ENCODE data around the gene ZNF646.
"Not testable (repeated sequence)": the region's sequence is repeated elsewhere in the genome, so short reads cannot be mapped to it uniquely, and the experiment has no call there.

Gene ZNF646

DNA sequence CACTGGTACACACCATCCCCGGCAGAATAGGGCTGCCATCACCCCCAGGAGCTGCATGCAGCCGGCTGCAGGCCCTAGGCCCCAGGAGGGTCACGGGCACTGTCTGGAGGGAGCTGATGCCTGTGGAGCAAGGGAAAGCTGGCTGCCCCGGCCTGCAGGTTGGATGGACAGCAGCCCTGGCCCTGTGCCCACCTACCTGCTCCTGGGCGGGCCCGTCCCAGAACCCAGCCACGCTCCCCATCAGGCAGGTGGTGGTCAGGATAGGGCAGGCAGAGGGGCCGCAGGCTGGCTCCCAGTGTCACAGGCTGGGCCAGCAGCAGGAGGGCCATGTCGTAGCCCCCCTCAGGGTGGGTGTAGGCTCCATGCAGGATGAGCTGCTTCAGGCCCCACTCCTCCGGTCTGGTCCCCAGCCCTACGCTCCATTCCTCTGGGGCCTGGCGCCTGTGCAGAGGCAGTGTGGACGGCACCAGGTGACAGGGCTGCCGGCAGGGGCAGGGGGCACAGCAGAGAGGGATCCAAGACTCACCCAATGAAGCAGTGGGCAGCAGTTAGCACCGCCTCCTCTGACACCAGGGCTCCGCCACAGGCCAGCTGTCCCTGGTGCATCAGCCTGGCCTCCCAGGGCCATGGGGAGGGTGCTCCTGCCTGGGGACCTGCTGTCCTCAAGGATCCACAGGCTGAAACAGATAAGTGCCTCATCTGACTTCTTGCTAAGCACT is 10.5 kb downstream of the ZNF646 start:
- no peak for DNase-seq (ENCODE audit: low read depth in 2 of 2)

DNA sequence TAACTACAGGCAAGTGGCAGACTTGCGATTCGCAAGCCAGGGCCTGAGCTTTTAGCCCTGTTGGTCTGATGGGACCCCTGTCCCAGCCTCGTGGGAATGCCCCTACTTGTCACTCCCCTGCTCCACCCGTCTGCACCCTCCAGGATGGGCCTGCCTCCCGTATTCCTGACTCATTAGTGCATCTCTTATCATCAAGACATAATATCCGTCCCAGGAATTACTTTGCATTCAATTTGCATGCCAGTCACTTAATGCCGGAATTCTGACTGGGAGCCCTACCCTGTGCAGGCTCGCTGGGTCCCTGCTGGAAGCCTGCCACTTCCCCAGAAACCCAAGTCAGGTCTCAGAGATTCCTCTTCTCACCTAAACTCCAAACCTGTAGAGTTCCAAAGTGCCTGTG is 11.2 kb downstream of the ZNF646 start:
- DNase-seq (ENCODE audit: low read depth in 2 of 2), result no peak

DNA sequence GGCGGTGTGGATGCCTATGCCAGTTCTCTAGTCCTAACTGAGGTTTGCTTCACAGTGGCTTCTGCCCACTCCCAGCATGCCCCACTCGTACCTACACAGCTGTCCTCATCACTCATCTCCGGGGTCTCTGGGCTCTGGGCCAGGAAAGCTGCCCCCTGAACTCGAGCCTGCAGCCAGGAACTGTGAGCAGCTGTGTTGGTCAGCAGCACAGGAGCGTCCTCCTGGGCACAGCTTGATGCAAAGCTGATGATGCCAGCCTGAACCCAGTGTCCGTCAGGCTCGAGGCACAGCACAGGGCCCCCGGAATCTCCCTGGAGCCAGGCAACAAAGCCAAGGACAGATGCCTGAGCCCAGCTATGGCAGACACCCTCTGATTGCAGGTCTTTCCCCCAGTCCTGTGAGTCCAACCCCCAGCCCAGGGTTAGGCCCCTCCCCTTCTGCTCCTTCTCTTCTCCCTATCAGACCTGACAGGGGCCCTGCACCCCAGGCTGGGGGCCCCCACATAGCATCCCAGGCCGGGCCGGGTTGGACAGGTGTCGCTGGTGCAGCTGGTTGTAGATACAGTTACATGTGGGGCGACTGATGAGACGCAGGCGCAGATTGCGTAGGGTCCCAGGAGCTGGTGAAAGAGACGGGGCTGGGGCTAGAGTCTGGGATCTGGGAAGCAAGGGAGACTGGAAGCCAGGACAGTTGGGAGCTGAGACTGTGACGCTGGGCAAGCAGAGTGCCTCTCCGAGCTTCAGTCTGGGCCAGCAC is 11.8 kb downstream of the ZNF646 start:
- no peak for DNase-seq (ENCODE audit: low read depth in 2 of 2)

DNA sequence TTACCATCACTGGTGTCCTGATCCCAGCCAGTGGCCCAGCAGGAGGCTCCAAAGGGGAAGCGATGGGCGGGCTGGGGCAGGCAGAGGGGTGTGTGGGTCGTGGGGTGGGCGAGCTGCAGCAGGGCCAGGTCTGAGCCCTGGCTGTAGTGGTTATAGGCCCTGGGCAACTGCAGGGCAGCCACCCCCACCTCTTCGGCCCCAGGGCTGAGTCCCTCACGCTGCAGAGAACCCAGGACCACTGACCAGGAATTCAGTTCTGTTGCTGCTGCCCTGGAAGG is 12.3 kb downstream of the ZNF646 start:
- no peak for DNase-seq (ENCODE audit: low read depth in 2 of 2)

DNA sequence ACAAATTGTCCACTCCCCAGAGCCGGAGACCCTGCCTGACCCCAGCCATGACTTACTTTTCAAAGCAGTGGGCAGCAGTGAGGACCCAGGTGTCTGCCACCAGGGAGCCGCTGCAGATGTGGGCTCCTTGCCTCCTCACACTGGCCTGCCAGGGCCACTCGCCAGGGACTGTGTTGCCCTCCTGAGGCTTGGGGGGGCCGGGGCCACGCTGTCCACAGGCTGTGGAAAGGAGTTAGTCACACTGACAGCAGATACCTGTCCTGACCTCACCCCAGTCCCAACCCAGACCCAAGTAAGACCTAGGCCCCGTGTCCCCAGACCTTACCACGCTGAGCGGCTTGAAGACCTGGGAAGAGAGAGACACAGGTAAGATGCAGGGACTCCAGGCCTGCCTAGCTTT is 13.3 kb downstream of the ZNF646 start:
- no peak for DNase-seq (ENCODE audit: low read depth in 2 of 2)

DNA sequence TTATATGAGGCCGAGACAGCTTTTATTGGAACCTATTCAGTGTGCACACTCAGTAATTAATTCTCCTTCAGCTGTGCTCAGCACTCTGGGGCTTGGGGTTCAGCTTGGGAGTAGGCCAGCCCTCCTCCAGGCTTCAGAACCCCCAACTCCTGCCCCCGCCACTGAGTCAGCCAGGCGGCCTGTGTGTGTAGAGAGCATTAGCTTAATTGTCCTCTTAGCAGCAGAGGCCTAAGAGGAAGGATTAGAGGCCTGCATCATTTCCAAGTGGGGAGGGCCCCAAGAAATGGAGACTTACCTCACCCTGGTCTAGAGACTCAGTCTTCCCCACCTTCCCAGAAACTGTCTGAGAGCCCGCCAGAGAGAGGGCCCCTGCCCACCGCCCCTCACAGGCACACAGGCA is 13.7 kb downstream of the ZNF646 start:
- no peak for DNase-seq (ENCODE audit: low read depth in 2 of 2)

DNA sequence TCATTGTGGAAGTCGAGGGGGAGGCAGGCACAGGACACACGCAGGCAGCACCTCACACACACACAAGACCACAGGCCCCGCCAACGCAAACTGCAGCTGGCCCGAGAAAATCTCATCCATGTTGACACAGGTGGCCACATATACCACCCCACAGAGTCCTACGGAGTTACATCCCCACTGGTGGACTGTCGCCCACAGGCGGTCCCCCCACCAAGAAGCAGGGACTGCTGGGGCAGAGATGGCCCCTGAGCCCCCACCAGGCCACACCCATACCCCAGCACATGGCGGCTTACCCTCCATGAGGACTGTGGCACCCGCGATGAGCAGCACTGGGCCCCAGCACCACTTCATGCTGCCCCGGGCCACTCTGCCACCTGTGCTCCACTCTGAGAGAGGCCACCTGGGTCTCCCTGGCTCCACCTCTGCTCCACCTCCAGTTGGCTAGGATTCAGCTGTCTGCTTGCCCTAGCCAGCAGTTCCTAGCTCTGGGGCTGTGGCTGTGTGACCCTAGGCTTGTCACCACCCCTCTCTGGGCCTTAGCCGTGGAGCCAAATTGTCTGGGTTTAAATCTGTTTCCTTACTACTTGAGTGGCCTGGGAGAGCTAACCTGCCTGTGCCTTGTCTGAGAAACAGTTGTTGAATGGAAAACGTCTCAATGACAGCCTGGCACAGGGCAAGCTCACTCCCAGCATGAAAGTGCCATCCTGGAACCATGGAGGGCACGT is 14.4 kb downstream of the ZNF646 start, which contains the start of gene PRSS53:
Gene PRSS53, minus strand, starts transcription at position 485 of the 725 bp plus-strand sequence. Its CDS starts 134 bp downstream, at position 351.
- no peak for DNase-seq (ENCODE audit: low read depth in 2 of 2)

DNA sequence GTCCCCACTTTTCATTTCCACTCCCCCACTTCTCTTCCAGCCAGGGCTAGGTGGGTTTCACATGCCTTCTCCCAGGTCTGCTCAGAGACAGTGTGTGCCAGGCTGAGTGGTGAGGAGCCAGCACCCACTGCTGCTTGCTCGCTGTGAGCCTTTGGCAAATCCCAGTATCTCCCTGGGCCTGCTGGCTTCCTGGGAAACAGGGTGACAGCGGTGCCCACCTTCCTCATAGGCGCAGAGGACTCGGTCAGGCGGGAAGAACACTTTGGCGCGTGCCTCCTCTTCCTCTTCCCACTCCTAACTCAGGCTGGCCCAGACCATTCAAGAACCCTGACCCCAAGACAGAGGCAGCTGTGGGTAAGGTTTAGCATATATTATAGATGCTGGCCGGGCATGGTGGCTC is 15.0 kb downstream of the ZNF646 start:
- no peak for DNase-seq (ENCODE audit: low read depth in 2 of 2)

DNA sequence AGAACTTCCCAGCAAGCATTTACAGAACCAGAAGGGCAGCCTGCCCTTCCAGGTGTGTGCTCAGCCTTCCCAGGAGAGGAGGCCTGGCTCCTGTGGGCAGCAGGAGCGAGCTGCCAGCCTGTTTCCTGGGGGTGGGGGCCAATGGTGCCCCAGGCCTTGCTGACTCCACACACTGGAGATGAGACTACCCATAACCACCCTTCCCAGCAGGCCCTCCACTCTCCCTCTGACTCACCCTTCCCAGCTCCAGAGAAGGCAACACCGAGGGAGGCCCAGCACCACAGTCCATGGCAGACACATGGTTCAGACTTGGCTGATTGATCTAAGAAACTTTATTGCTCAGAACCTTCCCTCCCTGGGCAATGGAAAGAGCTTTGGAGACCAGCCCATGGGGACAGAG is 16.3 kb downstream of the ZNF646 start:
- no peak for DNase-seq (ENCODE audit: low read depth in 2 of 2)

DNA sequence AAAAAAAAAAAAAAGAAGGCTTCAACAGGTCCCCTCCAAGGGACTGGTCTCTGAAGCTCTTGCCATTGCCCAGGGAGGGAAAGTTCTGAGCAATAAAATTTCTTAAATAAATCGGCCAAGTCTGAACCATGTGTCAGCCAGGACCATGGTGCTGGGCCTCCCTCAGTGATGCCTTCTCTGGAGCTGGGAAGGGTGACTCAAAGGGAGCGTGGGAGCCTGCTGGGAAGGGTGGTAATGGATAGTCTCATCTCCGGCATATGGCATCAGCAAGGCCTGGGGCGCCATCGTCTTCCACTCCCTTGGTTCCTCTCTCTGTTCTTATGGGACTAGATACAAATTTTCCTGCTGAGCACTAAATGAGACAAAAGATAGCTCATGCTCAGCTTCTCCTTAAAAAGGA is 18.1 kb downstream of the ZNF646 start:
- no peak for DNase-seq (ENCODE audit: low read depth in 2 of 2)

DNA sequence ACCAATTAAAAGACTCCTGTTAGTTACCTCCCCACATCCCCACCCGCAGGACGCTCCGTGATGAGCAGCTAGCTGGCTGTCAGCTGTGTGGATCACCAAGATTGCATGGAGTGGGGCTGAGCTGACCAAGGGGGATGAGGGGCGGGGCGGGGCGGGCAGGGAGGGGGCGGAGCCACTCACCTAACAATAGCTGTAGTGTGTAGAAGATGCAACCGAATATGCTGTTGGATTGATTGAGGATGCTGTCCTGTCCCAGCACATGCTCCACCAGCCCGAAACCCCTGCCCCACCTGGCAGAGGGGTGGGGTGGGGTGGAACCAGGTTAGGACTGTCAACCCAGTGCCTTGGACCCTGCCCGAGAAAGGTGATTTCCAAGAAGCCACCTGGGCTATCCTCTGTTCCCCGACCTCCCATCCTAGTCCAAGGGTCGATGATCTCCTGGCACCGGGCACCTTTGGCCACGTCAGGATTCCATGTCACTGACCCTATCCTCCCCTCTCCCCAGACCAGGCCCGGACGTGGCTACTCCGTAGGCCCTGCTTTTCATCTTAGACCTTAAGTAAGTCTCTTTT is 19.0 kb downstream of the ZNF646 start:
- no peak for DNase-seq (ENCODE audit: low read depth in 2 of 2)

DNA sequence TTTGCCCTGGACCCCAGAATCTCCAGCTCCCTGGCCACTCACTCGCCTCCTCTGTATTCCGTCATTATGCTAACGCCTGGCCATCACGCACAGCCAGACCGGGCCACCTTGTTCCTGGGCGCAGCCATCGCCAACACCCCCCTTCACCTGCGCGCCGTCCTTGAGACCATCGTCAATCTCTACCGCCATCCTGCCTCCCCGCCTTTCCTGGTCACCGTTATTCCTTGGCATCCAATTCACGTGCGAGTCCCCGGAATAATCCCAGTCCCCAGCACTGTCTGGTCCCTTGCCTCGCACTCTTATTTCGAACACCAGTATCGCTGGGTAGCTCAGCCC is 19.8 kb downstream of the ZNF646 start:
- no peak for DNase-seq (ENCODE audit: low read depth in 2 of 2)

DNA sequence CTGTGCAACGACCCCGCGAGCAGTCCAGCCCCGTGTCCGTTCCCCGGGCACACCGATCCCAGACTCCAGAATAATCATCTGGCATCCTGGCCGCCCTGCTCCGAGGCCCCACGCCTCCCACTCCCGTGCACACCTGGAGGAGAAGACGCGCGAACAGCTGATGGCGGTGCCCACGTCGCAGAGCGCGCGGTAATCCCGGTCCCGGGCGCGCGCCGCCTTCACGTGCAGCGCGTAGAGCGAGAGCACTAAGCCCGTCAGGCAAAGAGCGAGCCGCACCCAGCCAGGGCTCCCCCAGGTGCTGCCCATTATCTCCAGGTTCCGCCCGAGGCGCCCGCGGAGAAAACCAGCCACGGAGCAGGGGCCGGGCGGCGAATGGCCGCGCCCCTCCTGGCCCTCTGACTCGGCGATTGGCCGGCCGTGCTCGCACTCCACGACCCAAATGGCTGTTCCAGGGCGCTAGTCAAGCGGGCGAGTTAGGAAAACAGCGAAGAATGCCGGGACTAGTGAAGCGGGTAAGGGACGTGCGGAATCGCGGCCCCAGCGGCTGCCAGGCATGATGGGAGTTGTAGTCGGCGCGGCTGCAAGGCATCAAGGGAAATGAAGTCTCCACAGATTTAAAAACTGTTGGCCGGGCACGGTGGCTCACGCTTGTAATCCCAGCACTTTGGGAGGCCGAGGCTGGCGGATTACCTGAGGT is 20.4 kb downstream of the ZNF646 start, which contains the start of gene VKORC1:
Gene VKORC1, minus strand, starts transcription at position 374 of the 697 bp plus-strand sequence. Its CDS starts 68 bp downstream, at position 306.
- peak; percentile 86 to 91 for DNase-seq (ENCODE audit: low read depth in 2 of 2)

DNA sequence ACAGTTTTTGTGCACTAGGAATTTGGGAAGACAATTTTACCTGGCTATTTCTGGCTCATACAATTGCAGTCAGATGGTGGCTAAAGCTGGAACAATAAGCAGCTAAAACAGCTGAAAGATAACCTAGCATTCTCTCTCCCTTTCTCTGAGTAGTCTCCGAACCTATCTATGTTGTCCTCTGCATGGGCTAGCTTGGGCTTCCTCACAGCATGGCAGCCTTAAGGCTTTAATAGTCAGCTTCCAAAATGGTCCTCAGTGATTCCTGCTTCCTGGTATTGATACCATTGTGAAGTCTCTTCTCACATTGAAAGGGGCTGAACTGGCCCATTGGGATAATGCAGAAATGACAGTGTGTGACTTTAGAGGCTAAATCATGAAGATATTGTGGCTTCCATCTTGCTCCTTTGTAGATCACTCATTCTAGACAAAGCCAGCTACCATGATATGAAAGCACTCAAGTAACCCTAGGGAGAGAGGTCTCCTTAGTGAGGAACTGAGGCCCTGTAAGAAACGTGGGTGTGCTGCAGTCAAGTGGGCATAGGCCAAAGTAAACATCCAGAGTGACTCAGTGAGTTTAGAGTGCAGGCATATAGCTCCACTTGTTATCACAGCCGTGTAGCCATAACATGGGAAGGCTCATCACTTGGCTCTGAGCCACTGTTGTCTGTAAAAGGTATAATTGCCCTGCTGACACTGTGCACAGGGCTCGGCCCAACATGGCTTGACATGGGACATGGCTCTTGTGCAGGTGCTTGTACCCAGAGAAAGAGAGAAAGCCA is 25.8 kb downstream of the ZNF646 start:
- no peak for DNase-seq (ENCODE audit: low read depth in 2 of 2)

DNA sequence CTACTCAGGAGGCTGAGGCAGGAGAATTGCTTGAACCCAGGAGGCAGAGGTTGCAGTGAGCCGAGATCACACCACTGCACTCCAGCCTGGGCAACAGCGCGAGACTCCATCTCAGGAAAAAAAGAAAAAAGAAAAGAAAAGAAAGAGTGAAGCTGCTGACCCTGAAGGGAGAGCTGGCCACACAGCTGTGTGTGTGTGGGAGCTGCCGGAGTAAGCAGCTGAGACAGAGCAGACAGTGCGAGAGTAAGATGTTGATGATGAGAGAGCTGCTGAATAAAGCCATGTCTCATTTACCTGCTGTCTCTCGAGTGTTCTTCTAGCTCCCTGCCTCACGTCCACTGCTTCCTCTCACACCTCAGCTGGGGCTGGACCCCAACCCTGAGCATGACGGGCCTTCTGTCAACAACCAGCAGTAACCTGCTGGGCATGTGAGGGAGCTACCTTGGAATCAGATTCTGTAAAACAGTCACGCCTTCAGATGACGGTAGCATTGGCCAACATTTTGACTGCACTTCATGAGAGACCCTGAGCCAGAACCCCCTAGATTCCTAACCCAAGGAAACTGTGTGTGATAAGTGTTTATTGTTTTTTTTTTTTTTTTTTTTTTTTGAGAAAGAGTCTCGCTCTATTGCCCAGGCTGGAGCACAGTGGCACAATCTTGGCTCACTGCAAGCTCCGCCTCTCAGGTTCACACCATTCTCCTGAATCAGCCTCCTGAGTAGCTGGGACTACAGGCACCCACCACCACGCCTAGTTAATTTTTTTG is 26.8 kb downstream of the ZNF646 start:
- DNase-seq (ENCODE audit: low read depth in 2 of 2), result not testable (repeated sequence)

DNA sequence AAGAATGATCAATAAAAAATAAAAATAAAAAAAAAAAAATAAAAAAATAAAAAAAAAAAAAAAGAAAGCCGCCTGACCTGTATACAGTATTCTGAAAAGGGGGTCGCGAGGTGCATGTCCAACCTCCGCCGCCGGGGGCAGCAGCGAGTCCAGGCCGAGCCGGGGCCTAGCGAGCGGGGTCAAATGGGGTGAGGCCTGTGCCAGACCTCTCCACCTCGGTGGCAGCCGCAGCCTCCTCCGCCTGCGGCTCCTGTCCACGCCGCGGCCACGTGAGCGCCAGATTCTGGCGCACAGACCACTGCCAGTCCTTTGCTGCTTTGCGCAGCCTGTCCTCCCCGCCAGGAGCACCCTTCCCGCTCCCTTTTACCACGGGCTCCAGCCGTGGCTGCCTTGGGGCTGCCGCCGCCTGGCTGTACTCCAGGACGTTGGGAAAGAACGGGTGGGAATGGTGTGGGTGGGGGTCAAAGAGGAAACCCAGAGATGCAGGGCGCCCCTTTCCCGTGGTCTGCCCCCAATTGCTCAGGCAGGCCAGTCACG is 31.5 kb downstream of the ZNF646 start:
- peak; percentile 67 to 81 for DNase-seq (ENCODE audit: low read depth in 2 of 2)

DNA sequence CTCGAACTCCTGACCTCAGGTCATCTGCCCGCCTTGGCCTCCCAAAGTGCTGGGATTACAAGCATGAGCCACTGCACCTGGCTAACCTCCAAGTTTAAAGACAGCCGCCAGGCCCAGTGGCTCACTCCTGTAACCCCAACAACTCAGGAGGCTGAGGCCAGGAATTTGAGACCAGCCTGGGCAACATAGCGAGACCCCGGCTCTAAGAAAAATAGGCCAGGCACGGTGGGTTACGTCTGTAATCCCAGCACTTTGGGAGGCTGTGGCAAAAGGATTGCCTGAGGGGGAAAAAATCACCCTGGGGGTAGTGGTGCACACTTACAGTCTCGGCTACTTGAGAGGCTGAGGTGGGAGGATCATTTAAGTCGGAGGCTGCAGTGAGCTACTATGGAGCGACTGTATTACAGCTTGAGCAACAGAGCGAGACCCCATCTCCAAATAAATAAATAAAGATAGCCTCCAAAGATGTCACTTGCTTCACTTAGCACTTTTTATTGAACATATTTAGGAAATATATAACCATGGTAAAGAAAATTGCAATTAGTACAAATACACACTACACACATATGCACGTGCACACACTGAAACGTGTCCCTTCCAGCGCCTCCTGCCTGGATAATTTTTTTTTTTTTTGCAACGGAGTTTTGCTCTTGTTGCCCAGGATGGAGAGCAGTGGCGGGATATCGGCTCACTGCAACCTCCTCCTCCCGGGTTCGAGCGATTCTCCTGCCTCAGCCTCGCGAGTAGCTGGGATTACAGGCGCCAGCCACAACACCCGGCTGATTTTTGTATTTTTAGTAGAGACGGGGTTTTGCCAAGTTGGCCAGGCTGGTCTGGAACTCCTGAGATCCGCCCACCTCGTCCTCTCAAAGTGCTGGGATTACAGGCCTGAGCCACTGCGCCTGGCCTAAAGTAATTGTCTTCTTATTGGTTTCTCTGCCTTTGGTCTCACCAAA is 32.6 kb downstream of the ZNF646 start:
- no peak for DNase-seq (ENCODE audit: low read depth in 2 of 2)

DNA sequence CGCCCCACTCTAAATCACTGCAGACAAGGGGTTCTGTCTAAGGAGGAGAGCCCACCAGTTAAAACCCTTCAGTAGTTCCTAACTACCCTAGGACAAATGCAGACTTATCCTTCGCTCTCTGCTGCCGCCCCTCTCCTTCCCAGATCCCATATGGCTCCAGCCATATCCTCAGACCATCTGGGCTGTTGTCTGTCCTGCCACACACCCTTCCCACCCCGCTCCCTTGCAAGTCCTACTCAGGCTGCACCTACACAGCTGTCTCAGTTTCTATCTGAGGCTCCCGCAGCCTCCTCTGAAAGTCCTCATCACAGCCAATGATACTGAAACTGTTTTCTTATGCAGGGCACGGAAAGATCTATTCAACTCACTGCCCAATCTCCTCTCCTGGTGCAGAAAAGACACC is 33.2 kb downstream of the ZNF646 start:
- peak; percentile 34 to 37 for DNase-seq (ENCODE audit: low read depth in 2 of 2)

Measured in stimulated activated CD4-positive, alpha-beta T cell treated with anti-CD3 and anti-CD28 coated beads, Interleukin-15, amount 100 ng/mL, for 48 hours (primary cell).